DMS 273 (cell line): ENCODE results near the gene SFT2D2.

Experiments used
- DNase-seq: peaks from one replicate; lab custom pipeline; 2025; ENCODE audit not compliant: unreplicated experiment; lab: John Stamatoyannopoulos, UW

Gene SFT2D2

GRCh38 chr1:168301664-168302320 is 76.0 kb downstream of the SFT2D2 start:
- no peak for DNase-seq
